H1 (cell line): ENCODE measurements around the gene SPARCL1. TPM values are rescaled to one million over a fixed set of nuclear protein-coding genes. Genes with fewer than 3 reads are reported as not detected.

Experiments used
- ASH2L ChIP-seq: fragments of 200-600, 300-600 bp; sonication (generic); IDR thresholded peaks from one replicate; pipeline ENCODE4 v1.7.1; 2017; ENCODE audit warnings: low read length
- BCL11A ChIP-seq, 2 experiments: IDR thresholded peaks; one replicate each; pipeline ENCODE4 v1.6.1; 2011; ENCODE audit warnings: low read depth in 2 of 2, low read length in 2 of 2, mild to moderate bottlenecking in 2 of 2
- CHD7 ChIP-seq: fragments of 300-600 bp; sonication (generic); IDR thresholded peaks from 2 replicates; pipeline ENCODE4 v1.7.1; 2012; ENCODE audit warnings: low read length, moderate library complexity, mild to moderate bottlenecking, inconsistent platforms; ENCODE audit not compliant: insufficient replicate concordance
- EZH2 ChIP-seq: fragments of 200-600 bp; sonication (generic); IDR thresholded peaks from 2 replicates; pipeline ENCODE4 v1.7.1; 2012; ENCODE audit warnings: low read depth, mild to moderate bottlenecking, moderate library complexity, low read length, inconsistent platforms; ENCODE audit not compliant: severe bottlenecking
- RAD21 ChIP-seq, 2 experiments: IDR thresholded peaks in 1 of 2; conservative IDR thresholded peaks in 1 of 2; 2 replicates each; pipeline ENCODE4 v1.6.1; 2011; ENCODE audit warnings: low read depth in 2 of 2, low read length in 2 of 2, improper control_type of control experiment in 1 of 2, inconsistent platforms in 1 of 2, mild to moderate bottlenecking in 1 of 2, moderate library complexity in 1 of 2
- SIRT6 ChIP-seq: IDR thresholded peaks from one replicate; pipeline ENCODE4 v1.7.1; 2012; ENCODE audit warnings: low read length, inconsistent platforms
- SIX5 ChIP-seq: IDR thresholded peaks from 2 replicates; pipeline ENCODE4 v1.6.1; 2011; ENCODE audit warnings: mild to moderate bottlenecking, low read depth, low read length
- ZNF274 ChIP-seq: IDR thresholded peaks from 2 replicates; pipeline ENCODE4 v1.7.0; 2012; ENCODE audit warnings: low read length, borderline replicate concordance; ENCODE audit errors: extremely low read depth
- polyA plus RNA-seq, 7 experiments: library from polyadenylated mRNA; depleted of rRNA in 3 of 7; stranded (reverse) in 5 of 7; unstranded in 2 of 7; fragments of >200 nt in 5 of 7; fragments of 200-250 nt in 2 of 7; gene quantifications; 1 replicate in 5 of 7; 2 replicates in 1 of 7; 4 replicates in 1 of 7; pipeline versions ENCODE4 v1.2.1 to v1.2.3, GENCODE V29; 2011 to 2013; ENCODE audit warnings: missing spikeins in 2 of 7, mixed read lengths in 2 of 7
- total RNA-seq: library from RNA; stranded (reverse); fragmentation: NEBNext Ultra II Directional; extraction: Animal tissue kit (Norgen Biotek cat#: 25700); gene quantifications from 2 replicates; pipeline ENCODE4 v1.2.1, GENCODE V29; 2021

SPARCL1 gene
- total and polyA plus RNA-seq, 2 of the 8 experiments (the other 6 are each of a cell fraction or from before 2014, with no cell fraction given): 0.48 to 0.51 TPM

- TF ChIP-seq CHD7: peak; percentile 39
- no peak for TF ChIP-seq SIRT6
- TF ChIP-seq ZNF274: no peak
- TF ChIP-seq BCL11A (IDR thresholded peaks at IDR 0.05; ENCODE audit: low read depth in 2 of 2, low read length in 2 of 2): no peak
- no peak for TF ChIP-seq SIX5
- TF ChIP-seq EZH2: no peak
- TF ChIP-seq RAD21 (IDR thresholded peaks at IDR 0.05 in 1 of 2, conservative IDR thresholded peaks at IDR 0.05 in 1 of 2; ENCODE audit: low read depth in 2 of 2, low read length in 2 of 2): peak; percentile 60 to 65
- no peak for TF ChIP-seq ASH2L
These were observed 63.3 kb downstream of the SPARCL1 start (continued) for GRCh38 chr4:87465739-87466366.
